ENCODE data around the gene SLC25A30.

DNA sequence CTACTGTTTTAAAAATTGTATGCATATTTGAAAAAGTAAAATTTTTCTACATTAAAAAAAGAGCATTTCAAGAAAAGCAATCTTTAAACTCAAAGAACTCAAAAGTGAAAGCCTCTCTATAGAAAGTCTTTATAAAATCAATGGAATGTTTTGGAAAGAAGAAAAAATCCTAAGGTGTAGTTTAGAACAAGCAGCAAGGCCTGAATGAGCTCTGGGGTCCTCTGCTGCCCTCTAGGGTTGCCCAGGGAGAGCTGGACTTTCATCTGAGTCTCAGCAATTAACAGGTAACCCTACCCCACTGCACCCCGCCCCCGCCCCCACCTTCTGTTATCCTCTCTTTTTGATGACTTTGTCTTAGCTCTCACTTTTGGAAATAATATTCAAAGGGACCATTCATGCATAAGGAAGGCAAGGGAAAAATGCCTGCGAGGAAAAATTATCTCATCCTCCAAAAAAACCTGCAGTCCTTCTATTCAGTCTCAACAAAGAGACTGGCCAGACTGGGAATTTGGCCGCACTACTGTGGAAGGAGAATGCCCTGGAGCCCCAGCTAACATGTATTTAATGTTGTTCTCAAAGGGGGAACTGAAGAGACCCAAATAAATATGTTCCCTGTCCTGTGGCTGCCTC is 24.1 kb downstream of the SLC25A30 start:
- TF ChIP-seq, protein P1, sequence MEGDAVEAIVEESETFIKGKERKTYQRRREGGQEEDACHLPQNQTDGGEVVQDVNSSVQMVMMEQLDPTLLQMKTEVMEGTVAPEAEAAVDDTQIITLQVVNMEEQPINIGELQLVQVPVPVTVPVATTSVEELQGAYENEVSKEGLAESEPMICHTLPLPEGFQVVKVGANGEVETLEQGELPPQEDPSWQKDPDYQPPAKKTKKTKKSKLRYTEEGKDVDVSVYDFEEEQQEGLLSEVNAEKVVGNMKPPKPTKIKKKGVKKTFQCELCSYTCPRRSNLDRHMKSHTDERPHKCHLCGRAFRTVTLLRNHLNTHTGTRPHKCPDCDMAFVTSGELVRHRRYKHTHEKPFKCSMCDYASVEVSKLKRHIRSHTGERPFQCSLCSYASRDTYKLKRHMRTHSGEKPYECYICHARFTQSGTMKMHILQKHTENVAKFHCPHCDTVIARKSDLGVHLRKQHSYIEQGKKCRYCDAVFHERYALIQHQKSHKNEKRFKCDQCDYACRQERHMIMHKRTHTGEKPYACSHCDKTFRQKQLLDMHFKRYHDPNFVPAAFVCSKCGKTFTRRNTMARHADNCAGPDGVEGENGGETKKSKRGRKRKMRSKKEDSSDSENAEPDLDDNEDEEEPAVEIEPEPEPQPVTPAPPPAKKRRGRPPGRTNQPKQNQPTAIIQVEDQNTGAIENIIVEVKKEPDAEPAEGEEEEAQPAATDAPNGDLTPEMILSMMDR (IDR thresholded peaks at IDR 0.05; ENCODE audit: borderline replicate concordance, extremely low read depth, low read length, poor library complexity, severe bottlenecking), result peak; percentile 64
- no peak for TF ChIP-seq EZH2 (IDR thresholded peaks at IDR 0.05; ENCODE audit: borderline replicate concordance, low read depth, low read length, severe bottlenecking)
